SJSA1 (cell line): ENCODE results near the gene BOK. TPM values are rescaled to one million over a fixed set of nuclear protein-coding genes. Genes with fewer than 3 reads are reported as not detected.
"Not testable (repeated sequence)": the region's sequence is repeated elsewhere in the genome, so short reads cannot be mapped to it uniquely, and the experiment has no call there.

Source experiments
- DNase-seq, 2 experiments: peaks; one replicate each; pipeline ENCODE4 v3.0.0-alpha.2; 2015 to 2020; ENCODE audit warnings: low spot score in 2 of 2, low read depth in 1 of 2
- H3K27ac ChIP-seq: fragments of 250-450 bp; sonication (Bioruptor Pico); 2 replicates; pipeline ENCODE4 v1.5.1; 2020; ENCODE audit warnings: mild to moderate bottlenecking, moderate library complexity
- H3K27me3 ChIP-seq: fragments of 250-450 bp; sonication (Bioruptor Pico); replicated peaks from 2 replicates; pipeline ENCODE4 v1.5.1; 2020; ENCODE audit warnings: mild to moderate bottlenecking, moderate library complexity
- H3K36me3 ChIP-seq: fragments of 250-450 bp; sonication (Bioruptor Pico); 2 replicates; pipeline ENCODE4 v1.5.1; 2020; ENCODE audit warnings: mild to moderate bottlenecking
- H3K4me1 ChIP-seq: fragments of 250-450 bp; sonication (Bioruptor Pico); replicated peaks from 2 replicates; pipeline ENCODE4 v1.6.1; 2021; ENCODE audit warnings: mild to moderate bottlenecking
- H3K4me3 ChIP-seq: fragments of 250-450 bp; sonication (Bioruptor Pico); 2 replicates; pipeline ENCODE4 v1.5.1; 2020; ENCODE audit warnings: mild to moderate bottlenecking
- H3K9me3 ChIP-seq: fragments of 250-450 bp; sonication (Bioruptor Pico); replicated peaks from 2 replicates; pipeline ENCODE4 v1.5.1; 2020; ENCODE audit warnings: mild to moderate bottlenecking
- total RNA-seq: library from RNA; depleted of rRNA; stranded (reverse); fragments of >200 nt; shearing (Covaris generic); gene quantifications from 2 replicates; pipeline ENCODE4 v1.2.3, GENCODE V29; 2014

Gene BOK
- total RNA-seq, 1 experiment from 2014 or later: 337 TPM

DNA sequence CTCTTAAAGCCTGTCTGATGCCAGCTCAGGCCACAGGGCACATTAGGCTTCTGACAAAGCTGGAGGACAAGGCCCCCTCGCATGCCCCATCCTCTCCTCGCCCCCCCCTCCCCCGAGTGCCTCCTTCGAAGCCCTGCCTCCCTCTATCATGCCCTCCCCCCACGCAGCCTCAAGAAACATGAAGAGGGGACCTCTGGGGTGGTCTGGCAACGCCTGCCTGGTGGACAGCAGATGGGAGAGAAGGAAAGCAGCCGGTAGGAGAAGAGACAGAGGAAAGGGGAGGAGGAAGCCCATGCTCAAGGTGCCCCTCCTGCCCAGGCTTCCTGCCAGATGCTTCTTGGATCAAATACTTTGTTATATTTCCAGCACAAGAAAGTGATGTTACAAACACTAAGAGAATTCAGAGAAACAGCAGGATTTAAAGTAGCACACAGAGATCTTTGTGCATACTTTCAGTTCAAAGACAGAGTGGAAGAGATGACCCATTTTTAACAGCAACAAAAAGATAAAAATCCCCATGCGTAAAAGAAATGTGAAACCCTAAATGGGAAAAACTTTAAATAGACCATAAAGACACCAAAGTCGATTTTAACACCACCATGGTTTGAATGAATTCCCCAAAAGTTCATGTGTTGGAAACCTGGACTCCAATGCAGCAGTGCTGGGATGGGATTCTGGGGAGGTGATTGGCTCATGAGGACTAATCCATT, 19.0 kb downstream of the BOK start:
- H3K27ac ChIP-seq: no peak overlapping the region
- peaks cover 46% of the 10 kb centered on the region for H3K36me3 ChIP-seq
- peak; percentile 58 to 65 for DNase-seq
- no peaks in the 10 kb centered on the region for H3K27me3 ChIP-seq
- H3K4me1 ChIP-seq: peaks cover 34% of the 10 kb centered on the region
- peaks cover 14% of the 10 kb centered on the region for H3K9me3 ChIP-seq
- H3K4me3 ChIP-seq: no peak overlapping the region

DNA sequence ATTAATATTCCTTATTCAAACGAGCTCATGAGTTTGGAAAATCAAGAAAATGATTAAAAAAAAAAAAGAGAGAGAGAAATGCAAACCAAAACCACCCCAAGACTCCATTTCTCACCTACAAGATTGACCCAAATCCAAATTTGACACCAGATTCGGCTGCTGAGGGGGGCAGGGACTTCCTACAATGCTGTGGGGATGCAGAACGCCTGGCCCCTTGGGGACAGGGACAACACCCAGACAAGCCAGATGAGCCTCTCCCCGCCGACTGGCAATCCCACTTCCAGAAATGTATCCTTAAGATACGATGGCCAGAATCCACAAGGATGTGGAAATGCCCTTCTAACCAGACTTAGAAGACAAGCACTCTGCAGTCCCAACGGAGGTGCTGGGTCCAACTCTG, 20.7 kb downstream of the BOK start:
- Histone ChIP-seq H3K9me3 (peaks cover 14% of the 10 kb centered on the region), H3K36me3 (peaks cover 51% of the 10 kb centered on the region), H3K4me3 (no peak overlapping the region), H3K27me3 (no peaks in the 10 kb centered on the region), H3K27ac (no peak overlapping the region), H3K4me1 (peaks cover 34% of the 10 kb centered on the region)
- no peak for DNase-seq

DNA sequence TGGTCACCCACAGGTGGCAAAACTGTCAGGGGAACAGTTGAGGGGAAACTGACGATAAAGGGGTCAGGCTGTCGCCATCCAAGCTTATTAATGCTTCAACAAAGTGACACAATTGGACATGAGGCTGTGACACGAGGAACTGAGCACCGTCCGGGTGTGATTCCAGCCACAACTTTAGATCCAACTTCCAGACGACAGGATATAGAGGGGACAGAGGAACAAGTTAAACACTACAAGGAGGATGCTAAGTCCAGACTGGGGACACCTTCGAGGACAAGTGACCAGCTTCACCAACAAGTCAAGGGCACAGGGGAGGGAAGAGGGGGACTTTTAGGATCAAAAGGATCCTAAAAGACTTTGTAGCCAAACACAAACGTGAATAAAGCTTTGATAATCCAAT, 23.8 kb downstream of the BOK start:
- Histone ChIP-seq H3K27ac (no peak overlapping the region), H3K27me3 (no peaks in the 10 kb centered on the region), H3K9me3 (peaks cover 34% of the 10 kb centered on the region), H3K4me3 (no peak overlapping the region), H3K36me3 (peaks cover 54% of the 10 kb centered on the region), H3K4me1 (peaks cover 6% of the 10 kb centered on the region)
- no peak for DNase-seq

DNA sequence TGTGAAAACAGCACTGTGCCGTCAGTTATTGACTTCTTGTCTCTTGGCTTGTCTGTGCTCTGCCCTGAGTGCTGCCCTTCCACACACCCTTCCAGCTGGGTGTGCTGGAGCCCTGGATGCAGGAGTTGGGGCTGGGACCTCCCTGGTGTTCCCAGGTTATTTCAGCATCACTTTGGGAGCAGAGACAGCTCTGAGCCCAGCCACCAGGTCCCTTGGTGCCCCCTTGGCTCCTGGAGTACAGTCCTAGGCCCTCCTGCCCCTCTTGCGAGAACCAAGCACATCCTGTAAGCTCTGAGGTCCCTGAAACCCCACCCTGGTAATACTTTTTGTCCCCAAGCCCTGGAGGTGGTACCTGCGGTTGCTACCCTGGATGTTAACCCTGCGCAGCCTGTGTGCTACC, 24.3 kb downstream of the BOK start:
- H3K36me3 ChIP-seq: peaks cover 55% of the 10 kb centered on the region
- peaks cover 1% of the 10 kb centered on the region for H3K4me1 ChIP-seq
- H3K27me3 ChIP-seq: no peaks in the 10 kb centered on the region
- H3K9me3 ChIP-seq: peaks cover 36% of the 10 kb centered on the region
- H3K27ac ChIP-seq: no peak overlapping the region
- no peak overlapping the region for H3K4me3 ChIP-seq
- DNase-seq: no peak

DNA sequence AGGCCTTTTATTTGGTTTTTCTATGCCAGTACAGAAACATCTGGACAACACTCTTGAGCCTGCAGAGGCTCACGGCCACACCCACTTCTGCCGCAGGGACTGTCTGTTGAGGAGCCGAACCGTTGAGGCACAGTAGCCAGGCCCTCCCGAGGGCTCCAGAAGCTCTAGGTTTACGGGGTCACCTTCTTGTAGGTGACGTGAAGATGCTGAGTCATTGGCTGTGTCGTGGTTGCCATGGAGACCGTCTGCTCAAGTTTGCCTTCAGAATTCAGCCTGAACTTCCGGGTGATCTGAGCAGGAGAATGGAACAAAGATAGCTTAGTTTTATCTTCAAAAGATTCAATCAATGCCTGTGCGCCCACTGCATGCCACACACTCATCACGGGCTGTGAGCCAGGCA, 25.9 kb downstream of the BOK start:
- H3K4me3 ChIP-seq: no peak overlapping the region
- H3K27ac ChIP-seq: no peak overlapping the region
- no peak for DNase-seq
- peaks cover 63% of the 10 kb centered on the region for H3K36me3 ChIP-seq
- no peaks in the 10 kb centered on the region for H3K4me1 ChIP-seq
- peaks cover 34% of the 10 kb centered on the region for H3K9me3 ChIP-seq
- H3K27me3 ChIP-seq: no peaks in the 10 kb centered on the region

DNA sequence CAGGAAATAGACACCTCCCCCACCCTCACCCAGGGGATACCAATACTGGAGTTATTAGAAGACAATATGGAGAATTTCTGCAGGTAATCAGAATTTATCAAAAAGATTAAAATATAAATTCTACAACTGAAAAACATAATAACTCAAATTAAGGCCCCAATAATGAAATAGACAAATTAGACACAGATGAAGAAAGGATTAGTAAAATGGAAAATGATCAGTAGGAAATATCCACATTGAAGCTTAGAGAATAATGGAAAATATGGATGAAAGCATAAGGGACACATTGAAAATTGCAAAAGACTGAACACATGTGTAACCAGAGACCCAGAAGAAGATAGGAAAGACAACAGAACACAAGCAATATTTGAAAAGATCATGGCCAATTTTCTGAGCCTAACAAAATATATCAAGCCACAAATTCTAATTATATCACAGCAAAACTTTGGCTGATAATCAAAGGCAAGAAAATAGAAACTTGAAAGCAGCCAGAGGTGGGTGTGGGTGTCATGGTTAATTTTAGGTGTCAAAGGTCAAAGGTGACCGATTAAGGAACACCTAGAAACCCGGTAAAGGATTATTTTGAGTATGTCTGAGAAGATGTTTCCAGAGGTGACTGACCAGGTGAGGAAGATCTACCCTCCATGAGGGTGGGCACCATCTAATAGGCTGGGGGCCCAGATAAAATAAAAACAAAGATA, 28.2 kb downstream of the BOK start:
- Histone ChIP-seq H3K9me3 (peaks cover 31% of the 10 kb centered on the region), H3K4me1 (no peaks in the 10 kb centered on the region), H3K27ac (no peak overlapping the region), H3K36me3 (peaks cover 63% of the 10 kb centered on the region), H3K27me3 (no peaks in the 10 kb centered on the region), H3K4me3 (no peak overlapping the region)
- no peak for DNase-seq

DNA sequence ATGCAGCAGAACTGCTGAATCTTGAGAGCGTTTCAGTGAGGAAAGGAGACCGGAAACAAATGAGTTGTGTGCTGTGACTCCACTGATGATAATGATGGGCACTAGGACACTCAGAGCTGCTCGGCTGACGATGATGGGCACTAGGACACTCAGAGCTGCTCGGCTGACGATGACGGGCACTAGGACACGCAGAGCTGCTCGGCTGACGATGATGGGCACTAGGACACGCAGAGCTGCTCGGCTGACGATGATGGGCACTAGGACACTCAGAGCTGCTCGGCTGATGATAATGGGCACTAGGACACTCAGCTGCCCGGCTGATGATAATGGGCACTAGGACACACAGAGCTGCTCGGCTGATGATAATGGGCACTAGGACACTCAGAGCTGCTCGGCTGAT, 31.3 kb downstream of the BOK start:
- H3K27ac ChIP-seq, DNase-seq, H3K27me3 ChIP-seq, H3K4me3 ChIP-seq, H3K4me1 ChIP-seq: not testable (repeated sequence)
- Histone ChIP-seq H3K36me3 (peaks cover 45% of the 10 kb centered on the region), H3K9me3 (peaks cover 19% of the 10 kb centered on the region)

DNA sequence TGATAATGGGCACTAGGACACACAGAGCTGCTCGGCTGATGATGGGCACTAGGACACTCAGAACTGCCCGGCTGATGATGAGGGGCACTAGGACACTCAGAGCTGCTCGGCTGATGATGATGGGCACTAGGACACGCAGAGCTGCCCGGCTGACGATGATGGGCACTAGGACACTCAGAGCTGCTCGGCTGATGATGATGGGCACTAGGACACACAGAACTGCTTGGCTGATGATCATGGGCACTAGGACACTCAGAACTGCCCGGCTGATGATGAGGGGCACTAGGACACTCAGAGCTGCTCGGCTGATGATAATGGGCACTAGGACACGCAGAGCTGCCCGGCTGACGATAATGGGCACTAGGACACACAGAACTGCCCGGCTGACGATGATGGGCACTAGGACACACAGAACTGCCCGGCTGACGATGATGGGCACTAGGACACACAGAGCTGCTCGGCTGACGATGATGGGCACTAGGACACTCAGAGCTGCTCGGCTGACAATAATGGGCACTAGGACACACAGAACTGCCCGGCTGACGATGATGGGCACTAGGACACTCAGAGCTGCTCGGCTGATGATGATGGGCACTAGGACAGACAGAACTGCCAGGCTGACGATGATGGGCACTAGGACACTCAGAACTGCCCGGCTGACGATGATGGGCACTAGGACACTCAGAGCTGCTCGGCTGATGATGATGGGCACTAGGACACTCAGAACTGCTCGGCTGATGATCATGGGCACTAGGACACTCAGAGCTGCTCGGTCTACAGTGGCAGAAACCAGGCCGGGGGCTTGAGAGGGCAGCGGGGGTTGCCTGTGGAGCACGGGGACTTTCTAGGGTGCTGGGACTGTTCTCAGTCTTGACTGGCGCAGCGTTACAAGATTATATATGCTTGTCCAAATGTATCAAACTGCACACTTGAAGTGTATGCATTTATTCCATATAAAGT, 32.2 kb downstream of the BOK start:
- H3K27ac ChIP-seq, H3K4me3 ChIP-seq, H3K27me3 ChIP-seq, DNase-seq, H3K4me1 ChIP-seq: not testable (repeated sequence)
- H3K9me3 ChIP-seq: peaks cover 13% of the 10 kb centered on the region; the same call in 1 of the 2 replicates
- H3K36me3 ChIP-seq: peaks cover 45% of the 10 kb centered on the region

DNA sequence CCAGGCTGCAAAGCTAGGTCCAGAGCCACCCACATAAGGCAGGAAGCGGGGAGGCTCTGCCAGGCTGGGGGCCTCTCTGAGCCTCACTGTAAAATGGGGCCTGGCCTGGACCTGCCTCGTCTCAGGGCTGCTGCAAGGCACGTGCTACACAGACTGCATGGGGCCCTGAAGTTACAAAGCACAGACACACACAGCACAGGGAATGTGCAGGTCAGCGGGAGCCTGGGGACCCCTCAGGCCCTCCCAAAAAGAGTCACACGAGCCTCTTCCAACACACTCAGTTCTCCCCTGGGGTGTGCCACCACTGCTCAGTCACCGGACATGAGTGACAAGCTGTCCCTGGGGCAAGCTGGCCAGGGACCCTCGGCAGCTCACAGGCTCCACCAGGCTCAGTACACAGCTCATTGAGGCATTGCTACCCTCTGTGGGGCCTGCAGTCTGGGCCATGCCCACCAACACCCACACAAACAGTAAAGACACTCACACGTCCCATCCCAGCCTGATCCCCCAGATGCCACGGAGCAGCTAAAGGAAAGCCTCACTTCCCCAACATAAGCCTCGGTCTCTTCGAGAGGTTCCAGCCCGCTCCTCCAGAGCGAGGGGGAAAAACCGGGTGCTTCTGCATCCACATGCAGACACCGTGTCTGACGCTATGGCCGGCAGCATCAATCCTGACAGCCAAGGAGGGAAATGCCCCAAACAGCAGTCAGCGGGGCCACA, 33.7 kb downstream of the BOK start:
- no peaks in the 10 kb centered on the region for H3K27me3 ChIP-seq
- H3K36me3 ChIP-seq: peaks cover 46% of the 10 kb centered on the region
- no peak for DNase-seq
- no peak overlapping the region for H3K27ac ChIP-seq
- no peak overlapping the region for H3K4me3 ChIP-seq
- H3K9me3 ChIP-seq: peaks cover 2% of the 10 kb centered on the region; the same call in 1 of the 2 replicates
- H3K4me1 ChIP-seq: no peaks in the 10 kb centered on the region

DNA sequence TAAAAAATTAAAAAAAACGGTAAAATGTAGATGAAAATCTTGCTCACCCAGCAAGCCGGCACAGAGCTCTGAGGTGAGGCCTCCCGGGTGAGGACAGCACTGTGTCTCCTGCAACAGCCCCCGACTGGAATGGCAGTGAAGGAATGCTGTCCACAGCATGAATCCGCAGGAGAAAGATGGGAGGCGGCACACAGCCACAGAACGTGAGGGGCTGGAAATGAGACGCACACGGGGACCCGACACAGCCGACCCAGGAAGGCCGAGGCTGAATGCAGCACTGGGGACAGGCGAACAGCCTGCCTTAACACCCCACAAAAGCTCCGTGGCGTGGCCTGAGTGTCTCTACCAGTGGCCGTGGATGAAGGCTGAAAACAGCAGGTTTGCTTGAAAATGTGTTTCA, 34.7 kb downstream of the BOK start:
- no peak for DNase-seq
- no peaks in the 10 kb centered on the region; the same call in 1 of the 2 replicates for H3K9me3 ChIP-seq
- H3K27me3 ChIP-seq: no peaks in the 10 kb centered on the region
- H3K36me3 ChIP-seq: peaks cover 45% of the 10 kb centered on the region
- H3K4me1 ChIP-seq: no peaks in the 10 kb centered on the region
- no peak overlapping the region for H3K27ac ChIP-seq
- no peak overlapping the region for H3K4me3 ChIP-seq

DNA sequence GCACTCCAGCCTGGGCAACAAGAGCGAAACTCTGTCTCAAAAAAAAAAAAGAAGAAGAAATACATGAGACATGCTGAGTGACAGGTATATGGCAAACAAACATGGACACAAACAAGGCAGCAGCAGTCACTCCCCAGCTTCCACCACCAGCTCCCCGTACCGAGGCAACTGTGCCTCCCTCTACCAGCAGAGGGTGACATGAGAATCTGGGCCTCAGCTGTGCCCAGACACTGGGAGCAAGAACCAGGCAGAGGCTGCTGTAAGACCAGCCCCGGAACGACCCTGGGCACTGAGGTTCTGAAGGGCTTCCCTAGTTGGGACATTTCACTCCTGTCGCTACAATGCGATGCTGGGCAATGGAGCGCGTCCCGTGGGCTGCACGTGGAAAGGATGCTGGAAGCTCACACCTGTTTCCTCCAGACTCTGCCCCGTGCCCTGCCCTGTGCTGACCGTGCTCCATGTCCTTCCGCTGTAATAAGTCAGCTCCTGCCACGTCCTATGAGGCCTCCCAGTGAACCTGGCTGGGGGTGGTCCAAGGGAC, 37.1 kb downstream of the BOK start:
- no peak overlapping the region for H3K4me3 ChIP-seq
- peaks cover 54% of the 10 kb centered on the region for H3K36me3 ChIP-seq
- DNase-seq: no peak
- H3K4me1 ChIP-seq: no peaks in the 10 kb centered on the region
- no peaks in the 10 kb centered on the region for H3K9me3 ChIP-seq
- no peak overlapping the region for H3K27ac ChIP-seq
- H3K27me3 ChIP-seq: no peaks in the 10 kb centered on the region

DNA sequence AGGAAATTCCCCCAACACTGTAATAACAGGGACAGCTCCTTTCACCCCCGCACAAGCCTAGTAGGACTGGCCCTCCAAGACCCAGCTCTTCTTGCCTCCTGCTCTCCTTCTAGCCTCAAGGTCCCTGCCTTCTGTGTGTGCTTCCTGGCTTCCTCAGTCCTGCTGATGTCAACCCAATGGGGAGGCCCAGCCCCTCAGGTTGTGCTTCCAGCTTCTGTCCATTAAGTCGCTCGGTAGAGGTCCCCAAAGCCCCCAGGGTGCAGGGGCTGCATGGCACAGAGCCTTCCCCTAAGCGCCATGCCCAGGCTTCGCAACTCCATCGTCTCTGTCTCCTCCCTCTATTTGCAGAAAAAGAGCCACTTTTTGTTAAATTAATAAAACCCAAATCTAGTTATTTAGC, 39.0 kb downstream of the BOK start:
- Histone ChIP-seq H3K27ac (no peak overlapping the region), H3K9me3 (no peaks in the 10 kb centered on the region), H3K4me3 (no peak overlapping the region), H3K27me3 (no peaks in the 10 kb centered on the region), H3K36me3 (peaks cover 53% of the 10 kb centered on the region), H3K4me1 (no peaks in the 10 kb centered on the region)
- DNase-seq: no peak

DNA sequence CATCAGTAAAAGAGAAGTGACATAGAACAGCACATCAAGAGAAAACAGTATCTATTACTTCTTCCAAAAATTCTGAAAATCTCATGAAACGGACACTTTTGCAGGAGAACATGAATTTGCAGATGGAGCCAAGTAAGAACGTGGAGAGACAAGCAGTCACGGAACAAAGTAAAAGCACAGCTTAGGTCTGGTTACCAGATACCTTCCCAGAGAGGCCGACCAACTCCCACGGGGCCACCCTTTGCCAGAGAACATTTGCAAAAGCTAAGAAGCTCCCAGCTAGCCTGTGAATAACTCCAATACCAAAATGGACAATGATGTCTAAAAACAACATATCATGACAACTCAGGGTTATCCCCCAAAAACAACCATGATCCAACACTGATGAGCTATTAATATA, 39.5 kb downstream of the BOK start:
- DNase-seq: no peak
- no peaks in the 10 kb centered on the region for H3K9me3 ChIP-seq

More for the DNA sequence above, 39.5 kb downstream of the BOK start:
- no peak overlapping the region for H3K27ac ChIP-seq
- H3K27me3 ChIP-seq: no peaks in the 10 kb centered on the region
- no peaks in the 10 kb centered on the region for H3K4me1 ChIP-seq
- H3K36me3 ChIP-seq: peaks cover 57% of the 10 kb centered on the region
- H3K4me3 ChIP-seq: no peak overlapping the region
